T-cell (primary cell): Measurements from ENCODE around the gene SCARB1. TPM values are rescaled to one million over a fixed set of nuclear protein-coding genes. Genes with fewer than 3 reads are reported as not detected.

Experiments
- ATAC-seq, 4 experiments: fragments of 200-7000 bp in 3 of 4; fragments of 150-1000 bp in 1 of 4; cut with Tn5 transposase; replicated peaks in 1 of 4; 1 replicate in 3 of 4; 2 replicates in 1 of 4; pipeline ENCODE4 v1.10.0; 2021; ENCODE audit warnings: moderate library complexity in 3 of 4, mild to moderate bottlenecking in 2 of 4, moderate number of reproducible peaks in 1 of 4
- CTCF ChIA-PET, 2 donors: fragments of 300-600 bp; sonication (Branson Sonifier 250); formaldehyde crosslinking; loops; one replicate each; lab custom pipeline; 2022; ENCODE audit warnings: antibody characterized with exemption in 2 of 2; lab: Charles Lee
- POLR2A ChIA-PET, 2 donors: fragments of 300-600 bp; sonication (Branson Sonifier 250); formaldehyde crosslinking; loops; one replicate each; lab custom pipeline; 2022; ENCODE audit warnings: antibody characterized with exemption in 2 of 2; lab: Charles Lee
- DNase-seq, 35 experiments: peaks; one replicate each; pipeline versions ENCODE4 v3.0.0 to v3.0.0-alpha.2; 2013 to 2023
- H3K27ac ChIP-seq: one replicate; pipeline ENCODE4 v1.5.1; 2013; ENCODE audit warnings: low read length
- H3K27me3 ChIP-seq, 2 experiments: replicated peaks in 1 of 2; 1 replicate in 1 of 2; 2 replicates in 1 of 2; pipeline versions ENCODE4 v1.6.1 to v1.7.0; 2013; ENCODE audit warnings: low read length in 1 of 2, mixed read lengths in 1 of 2; ENCODE audit not compliant: control insufficient read depth in 2 of 2, insufficient read depth in 2 of 2; ENCODE audit errors: extremely low read depth in 1 of 2
- H3K36me3 ChIP-seq, 2 donors: 1 replicate in 1 of 2; 2 replicates in 1 of 2; pipeline versions ENCODE4 v1.6.1 to v1.7.0; 2013; ENCODE audit warnings: low read length in 1 of 2; ENCODE audit not compliant: control insufficient read depth in 2 of 2, insufficient read depth in 1 of 2; ENCODE audit errors: extremely low read depth in 1 of 2
- H3K4me1 ChIP-seq, 2 experiments: 1 replicate in 1 of 2; 2 replicates in 1 of 2; pipeline versions ENCODE4 v1.6.1 to v1.7.0; 2013; ENCODE audit warnings: low read length in 2 of 2, mixed read lengths in 1 of 2; ENCODE audit not compliant: insufficient read depth in 2 of 2, control insufficient read depth in 1 of 2; ENCODE audit errors: extremely low read depth in 1 of 2
- H3K4me3 ChIP-seq, 2 donors: 1 replicate in 1 of 2; 2 replicates in 1 of 2; pipeline versions ENCODE4 v1.5.1 to v1.7.0; 2013; ENCODE audit warnings: mild to moderate bottlenecking in 2 of 2, low read length in 1 of 2, moderate library complexity in 1 of 2; ENCODE audit not compliant: control insufficient read depth in 1 of 2; ENCODE audit errors: extremely low read depth in 1 of 2
- H3K9me3 ChIP-seq: 2 replicates; pipeline ENCODE4 v1.7.0; 2013
- H3K27ac Mint-ChIP-seq, 2 donors: one replicate each; pipeline ENCODE4 v1.8.0; 2020 to 2021; ENCODE audit warnings: mild to moderate bottlenecking in 2 of 2, mixed read lengths in 2 of 2
- H3K27me3 Mint-ChIP-seq, 2 donors: one replicate each; pipeline ENCODE4 v1.8.0; 2021 to 2022; ENCODE audit warnings: mixed read lengths in 2 of 2
- H3K36me3 Mint-ChIP-seq: one replicate; pipeline ENCODE4 v1.8.0; 2021; ENCODE audit warnings: mixed read lengths
- H3K4me1 Mint-ChIP-seq, 3 donors: one replicate each; pipeline ENCODE4 v1.8.0; 2020 to 2022; ENCODE audit warnings: mixed read lengths in 3 of 3, mild to moderate bottlenecking in 1 of 3
- H3K4me3 Mint-ChIP-seq, 3 donors: one replicate each; pipeline ENCODE4 v1.8.0; 2020 to 2022; ENCODE audit warnings: mild to moderate bottlenecking in 3 of 3, mixed read lengths in 3 of 3, moderate library complexity in 3 of 3
- H3K9me3 Mint-ChIP-seq, 3 donors: one replicate each; pipeline ENCODE4 v1.8.0; 2020 to 2022; ENCODE audit warnings: mixed read lengths in 3 of 3
- WGBS: methylation state at CpG from one replicate; pipeline ENCODE4 v1.1.5; 2013; ENCODE audit warnings: missing lambda C conversion rate; ENCODE audit not compliant: insufficient coverage; 5-methylcytosine and 5-hydroxymethylcytosine counted together
- total RNA-seq, 35 experiments: library from RNA in 6 of 35; stranded (reverse) in 6 of 35; fragments of 120-200 nt in 1 of 35; gene quantifications; one replicate each; pipeline versions ENCODE4 v1.2.1 to v1.2.4 and lab custom pipeline; 2013 to 2026

The SCARB1 gene
- total RNA-seq, 5 donors from 2014 or later (not counting 1 experiment from before 2014, with no cell fraction given), result 3.1 to 5.6 (median 4.5) TPM

DNA sequence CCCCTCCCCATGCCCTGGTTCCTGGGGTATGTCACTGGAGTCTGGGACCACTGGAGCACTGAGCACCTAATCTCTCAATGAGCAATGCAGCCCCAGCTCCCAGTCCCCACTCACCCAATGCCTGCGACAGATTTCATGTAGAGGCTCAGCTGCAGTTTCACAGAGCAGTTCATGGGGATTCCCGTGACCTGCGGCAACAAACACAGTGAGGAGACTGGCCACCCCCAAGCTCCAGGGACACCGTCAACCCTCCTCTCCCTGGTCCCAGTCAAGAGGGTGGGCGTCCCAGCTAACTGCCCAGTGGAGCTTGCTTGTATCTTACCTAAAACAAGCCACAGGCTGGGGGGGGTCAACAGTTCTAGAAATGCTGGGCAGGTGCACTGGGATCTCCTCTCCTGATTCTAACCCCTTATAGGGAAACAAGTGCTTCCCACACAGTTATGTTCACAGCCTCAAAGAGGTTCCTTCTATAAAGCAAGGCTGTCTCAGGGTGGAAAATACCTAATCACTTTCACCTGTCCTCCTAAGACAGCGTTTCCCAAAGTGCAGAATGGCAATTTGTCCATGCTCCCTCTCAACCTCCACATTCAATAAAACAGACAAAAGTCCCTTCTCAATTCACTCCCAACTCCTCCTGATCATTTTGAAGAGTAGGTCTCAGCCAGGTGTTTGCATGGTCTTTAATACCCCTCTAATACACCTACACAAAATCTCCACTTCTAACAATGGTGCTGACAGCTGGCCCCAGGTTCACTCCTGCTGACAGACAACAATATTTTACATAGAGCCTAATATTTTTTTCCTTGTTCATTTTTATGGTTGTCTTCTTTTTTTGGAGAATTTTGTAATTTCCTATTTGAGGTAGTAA is 68.3 kb downstream of the SCARB1 start:
- no peak overlapping the region for H3K27ac ChIP-seq
- ChIA-PET CTCF (interaction anchor here in 1 of 2 donors (0.6 kb wide), 1 partner anchor 759 kb away, joined by 3 read pairs; no protein-coding TSS in a partner anchor), POLR2A (no interaction called here)
- H3K36me3 ChIP-seq, result no peaks in the 10 kb centered on the region
- DNase-seq (no peak), ATAC-seq (no peak)
- H3K27ac Mint-ChIP-seq, result peak overlapping the region; percentile 16 to 92
- no peak overlapping the region for H3K4me3 ChIP-seq
- H3K9me3 Mint-ChIP-seq, result no peaks in the 10 kb centered on the region
- no peaks in the 10 kb centered on the region for H3K27me3 ChIP-seq
- H3K4me3 Mint-ChIP-seq, result no peak overlapping the region
- peaks cover 0 to 3% of the 10 kb centered on the region in 2 experiments for H3K4me1 ChIP-seq
- H3K9me3 ChIP-seq, result no peaks in the 10 kb centered on the region
- no peaks in the 10 kb centered on the region for H3K27me3 Mint-ChIP-seq
- peaks cover 4% of the 10 kb centered on the region for H3K36me3 Mint-ChIP-seq
- H3K4me1 Mint-ChIP-seq, result peaks cover 0 to 27% (median 21%) of the 10 kb centered on the region in 3 donors
- no CpG with 5 or more reads among the region's 6 CpGs for WGBS

DNA sequence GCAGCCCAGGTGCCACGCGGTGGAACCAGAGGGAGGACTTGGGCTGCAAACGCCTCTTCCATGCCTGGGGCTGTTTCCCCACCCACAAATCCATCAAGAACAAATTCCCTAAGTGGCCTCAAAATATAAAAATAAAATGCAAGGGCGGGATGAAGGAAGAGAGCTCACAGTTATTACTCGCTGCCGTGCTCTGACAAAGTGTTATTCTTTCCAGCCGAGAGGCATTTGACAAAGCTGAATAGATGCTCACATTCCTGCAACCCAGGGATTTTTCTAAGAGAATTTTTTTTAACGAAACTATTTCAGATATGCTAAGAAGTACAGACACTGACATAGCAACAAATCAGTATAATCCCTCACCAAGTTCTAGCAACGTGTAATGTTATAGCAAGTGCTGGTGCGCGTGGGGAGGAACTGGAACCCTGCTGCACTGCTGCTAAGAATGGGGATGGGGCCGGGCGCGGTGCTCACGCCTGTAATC is 70.7 kb downstream of the SCARB1 start:
- ATAC-seq (no peak), DNase-seq (no peak)
- Mint-ChIP-seq H3K4me3 (no peak overlapping the region), H3K27ac (peak overlapping the region in 1 of 2 donors; percentile 39), H3K4me1 (peaks cover 0 to 27% (median 21%) of the 10 kb centered on the region in 3 donors), H3K27me3 (no peaks in the 10 kb centered on the region), H3K36me3 (peaks cover 4% of the 10 kb centered on the region), H3K9me3 (no peaks in the 10 kb centered on the region)
- no peaks in the 10 kb centered on the region for H3K36me3 ChIP-seq
- no peaks in the 10 kb centered on the region for H3K27me3 ChIP-seq
- no peak overlapping the region for H3K4me3 ChIP-seq
- WGBS, result 91% methylated on average over 13 of the region's 15 CpGs
- POLR2A ChIA-PET, result no interaction called here
- H3K4me1 ChIP-seq, result peaks cover 0 to 3% of the 10 kb centered on the region in 2 experiments
- no peaks in the 10 kb centered on the region for H3K9me3 ChIP-seq
- CTCF ChIA-PET, result interaction anchor here (0.7 to 1.1 kb wide), 2 partner anchors 16 to 25 kb away, joined by 5 to 6 read pairs; no protein-coding TSS in a partner anchor
- no peak overlapping the region for H3K27ac ChIP-seq

DNA sequence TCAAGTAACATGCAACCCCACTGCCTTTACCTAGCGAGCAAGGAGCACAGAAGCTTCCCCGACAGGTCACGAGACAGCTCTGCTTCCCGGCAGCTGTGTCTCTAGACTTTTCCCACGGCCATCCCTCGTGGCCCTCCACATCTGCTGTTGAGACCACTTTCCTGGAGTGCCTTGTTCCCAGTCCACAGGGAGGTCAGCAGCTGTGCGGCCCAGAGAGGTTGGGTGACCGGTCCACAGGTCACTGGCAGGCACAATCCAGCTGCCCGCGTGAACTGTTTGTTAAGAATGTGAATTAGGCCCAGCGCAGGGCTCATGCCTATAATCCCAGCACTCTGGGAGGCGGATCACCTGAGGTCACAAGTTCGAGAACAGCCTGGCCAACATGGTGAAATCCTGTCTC is 71.5 kb downstream of the SCARB1 start:
- DNase-seq, result no peak

GRCh38 chr12:124790650-124791400 is 72.8 kb downstream of the SCARB1 start:
- H3K9me3 ChIP-seq, result no peaks in the 10 kb centered on the region
- POLR2A ChIA-PET, result no interaction called here
- Mint-ChIP-seq H3K9me3 (no peaks in the 10 kb centered on the region), H3K27me3 (no peaks in the 10 kb centered on the region), H3K27ac (no peak overlapping the region), H3K36me3 (no peaks in the 10 kb centered on the region), H3K4me3 (no peak overlapping the region), H3K4me1 (peaks cover 0 to 10% (median 8%) of the 10 kb centered on the region in 3 donors)
- H3K36me3 ChIP-seq, result no peaks in the 10 kb centered on the region
- H3K27me3 ChIP-seq, result no peaks in the 10 kb centered on the region
- H3K4me1 ChIP-seq, result no peaks in the 10 kb centered on the region
- no peak overlapping the region for H3K27ac ChIP-seq
- 98% methylated on average over 19 of the region's 21 CpGs for WGBS
- ATAC-seq, result no peak
- H3K4me3 ChIP-seq, result no peak overlapping the region
- CTCF ChIA-PET, result no interaction called here
- DNase-seq, result no peak

More for the DNA sequence above, 71.5 kb downstream of the SCARB1 start:
- Mint-ChIP-seq H3K4me1 (peaks cover 0 to 23% (median 20%) of the 10 kb centered on the region in 3 donors), H3K27ac (no peak overlapping the region), H3K4me3 (no peak overlapping the region), H3K36me3 (no peaks in the 10 kb centered on the region), H3K9me3 (no peaks in the 10 kb centered on the region), H3K27me3 (no peaks in the 10 kb centered on the region)
- Histone ChIP-seq H3K9me3 (no peaks in the 10 kb centered on the region), H3K27me3 (no peaks in the 10 kb centered on the region), H3K4me1 (peaks cover 0 to 3% of the 10 kb centered on the region in 2 experiments), H3K4me3 (no peak overlapping the region), H3K27ac (no peak overlapping the region), H3K36me3 (no peaks in the 10 kb centered on the region)
- no peak for ATAC-seq
- POLR2A ChIA-PET, result no interaction called here
- CTCF ChIA-PET, result interaction anchor here (0.5 to 1.1 kb wide), 2 partner anchors 19 to 24 kb away, joined by 3 to 5 read pairs; no protein-coding TSS in a partner anchor
- 92% methylated on average over 13 of the region's 13 CpGs for WGBS

- DNase-seq, result no peak
- H3K36me3 ChIP-seq, result peaks cover 0 to 2% of the 10 kb centered on the region in 2 donors
- H3K4me1 ChIP-seq, result no peaks in the 10 kb centered on the region
- WGBS, result 100% methylated on average over 8 of the region's 13 CpGs
- Mint-ChIP-seq H3K27ac (no peak overlapping the region), H3K9me3 (no peaks in the 10 kb centered on the region), H3K4me1 (peaks cover 0 to 4% (median under 1%) of the 10 kb centered on the region in 3 donors), H3K27me3 (no peaks in the 10 kb centered on the region), H3K4me3 (no peak overlapping the region), H3K36me3 (no peaks in the 10 kb centered on the region)
- H3K4me3 ChIP-seq, result no peak overlapping the region
- ATAC-seq, result no peak
- no peaks in the 10 kb centered on the region for H3K27me3 ChIP-seq
- H3K27ac ChIP-seq, result no peak overlapping the region
- ChIA-PET POLR2A (no interaction called here), CTCF (interaction anchor here in 1 of 2 donors (0.7 kb wide), 1 partner anchor 85 kb away, joined by 3 read pairs; no protein-coding TSS in a partner anchor)
- no peaks in the 10 kb centered on the region for H3K9me3 ChIP-seq
These were observed 74.6 kb downstream of the SCARB1 start for GRCh38 chr12:124788936-124789555.
